Measurements from ENCODE around the gene RNU5D-1.
A peak's percentile ranks its signal among the peaks of the same experiment; 100 is the strongest.
"Not testable (repeated sequence)": the region's sequence is repeated elsewhere in the genome, so short reads cannot be mapped to it uniquely, and the experiment has no call there.

Gene RNU5D-1

DNA sequence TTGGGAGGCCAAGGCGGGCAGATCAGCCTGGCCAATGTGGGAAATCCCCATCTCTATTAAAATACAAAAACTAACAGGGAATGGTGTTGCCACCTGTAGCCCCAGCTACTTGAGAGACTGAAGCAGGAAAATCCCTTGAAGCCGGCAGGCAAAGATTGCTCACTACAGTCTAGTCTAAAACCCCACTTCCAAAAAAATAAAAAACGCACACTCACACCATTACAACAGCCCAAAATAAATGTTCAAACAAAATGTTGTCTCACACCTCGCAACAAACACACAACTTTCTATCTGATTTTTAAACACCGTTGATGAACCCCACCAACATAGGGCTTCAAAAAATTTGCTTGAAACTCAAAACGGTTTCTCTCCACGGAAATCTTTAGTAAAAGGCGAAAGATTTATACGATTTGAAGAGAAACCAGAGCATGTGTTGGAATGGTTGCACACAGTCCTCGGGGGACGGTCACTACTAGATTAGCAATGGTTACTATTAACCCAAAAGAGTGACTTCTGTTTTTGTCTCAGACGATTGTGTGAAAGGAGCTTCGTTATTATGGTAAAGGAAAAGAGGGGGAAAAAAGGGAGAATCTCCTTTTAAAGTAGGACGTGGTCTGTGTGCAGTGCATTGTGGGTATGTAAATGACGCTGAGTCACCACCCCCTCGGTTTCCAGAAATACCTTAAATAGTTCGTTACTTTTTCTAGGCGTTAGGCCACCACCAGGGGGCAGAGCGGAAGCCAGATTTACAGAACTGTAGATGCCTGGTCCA is at the start of gene RNU5D-1:
RNU5D-1 (minus strand) TSS at position 430 of the 772 bp plus-strand sequence.
- peak; percentile 94 for DNase-seq

DNA sequence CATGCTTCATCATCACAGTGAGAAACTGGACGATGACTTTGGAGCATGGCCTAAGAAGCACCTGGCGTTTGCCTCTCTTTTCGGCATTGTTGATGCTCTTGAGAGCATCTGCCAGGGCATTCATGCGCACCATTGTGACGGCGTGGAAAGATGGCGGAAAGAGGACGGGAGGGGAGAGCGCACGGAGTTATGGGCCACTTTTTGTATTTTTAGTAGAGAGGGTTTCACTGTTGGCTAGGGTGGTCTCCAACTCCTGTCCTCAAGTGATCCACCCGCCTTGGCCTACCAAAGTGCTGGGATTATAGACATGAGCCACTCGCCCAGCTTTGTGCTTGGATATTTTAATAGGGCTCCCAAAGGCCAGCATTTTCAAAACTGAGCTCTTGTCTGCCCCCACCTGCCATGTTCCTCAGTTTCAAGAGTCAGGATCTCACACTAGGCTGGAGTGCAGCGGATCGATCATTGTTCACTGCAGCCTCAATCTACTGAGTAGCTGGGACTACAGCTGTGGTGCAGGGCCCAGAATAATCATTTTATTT is 49.7 kb upstream of the RNU5D-1 start:
- DNase-seq: no peak

DNA sequence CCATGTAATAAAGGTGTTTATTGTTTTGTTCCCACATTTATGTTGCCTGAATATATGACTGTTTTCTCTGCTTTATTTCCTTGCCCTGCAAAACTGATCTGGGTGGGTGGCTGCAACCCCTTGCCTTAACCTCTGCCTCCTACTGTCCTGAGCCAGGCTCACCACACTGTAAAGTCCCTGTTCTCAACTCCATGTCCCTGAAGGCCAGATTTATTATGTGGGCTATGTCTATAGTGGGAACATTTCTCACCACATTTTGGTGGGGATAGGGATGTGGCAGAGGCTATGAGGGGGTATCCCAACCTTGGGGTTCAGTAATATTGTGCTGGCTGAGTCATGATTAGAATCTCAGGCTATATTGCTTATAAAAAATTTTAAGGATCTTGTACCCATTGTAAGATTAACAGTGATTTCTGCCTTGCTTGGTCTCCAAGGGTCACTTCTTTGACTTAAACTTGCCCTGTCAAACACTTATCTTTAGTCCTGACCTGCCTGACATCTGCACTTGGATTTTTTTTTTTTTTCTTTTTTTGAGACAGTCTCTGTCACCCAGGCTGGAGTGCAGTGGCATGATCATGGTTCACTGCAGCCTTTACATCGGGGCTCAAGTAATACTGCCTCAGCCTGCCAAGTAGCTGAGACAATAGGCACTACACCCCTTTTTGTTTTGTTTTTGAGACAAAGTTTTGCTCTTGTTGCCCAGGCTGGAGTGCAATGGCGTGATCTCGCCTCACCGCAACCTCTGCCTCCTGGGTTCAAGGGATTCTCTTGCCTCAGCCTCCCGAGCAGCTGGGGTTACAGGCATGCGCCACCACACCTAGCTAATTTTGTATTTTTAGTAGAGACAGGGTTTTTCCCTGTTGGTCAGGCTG is 48.0 kb upstream of the RNU5D-1 start:
- DNase-seq: no peak

DNA sequence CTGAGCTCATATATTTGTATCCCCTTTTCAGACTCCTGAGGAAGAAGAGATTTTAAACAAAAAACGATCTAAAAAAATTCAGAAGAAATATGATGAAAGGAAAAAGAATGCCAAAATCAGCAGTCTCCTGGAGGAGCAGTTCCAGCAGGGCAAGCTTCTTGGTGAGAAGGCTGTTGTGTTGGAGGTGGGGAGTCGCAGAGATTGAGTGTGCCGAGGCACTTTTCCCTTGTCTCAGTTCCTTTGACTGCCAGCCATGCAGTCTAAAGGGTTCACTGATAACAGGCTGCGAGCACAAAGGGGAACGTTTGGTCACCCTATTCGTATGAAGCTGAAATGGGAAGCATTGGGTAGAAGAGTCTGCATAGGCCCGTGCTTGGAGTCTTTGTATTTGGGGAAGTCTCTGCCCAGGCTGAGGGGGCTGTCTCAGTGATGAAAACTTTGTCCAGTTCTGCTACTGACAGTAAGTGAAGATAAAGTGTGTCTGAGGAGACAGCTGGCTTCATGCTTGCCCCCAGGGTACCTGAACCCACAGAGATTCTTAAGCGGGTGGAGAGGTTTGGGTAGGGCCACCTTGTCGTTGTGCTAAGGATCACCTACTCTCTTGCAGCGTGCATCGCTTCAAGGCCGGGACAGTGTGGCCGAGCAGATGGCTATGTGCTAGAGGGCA is 47.1 kb upstream of the RNU5D-1 start:
- DNase-seq: no peak

DNA sequence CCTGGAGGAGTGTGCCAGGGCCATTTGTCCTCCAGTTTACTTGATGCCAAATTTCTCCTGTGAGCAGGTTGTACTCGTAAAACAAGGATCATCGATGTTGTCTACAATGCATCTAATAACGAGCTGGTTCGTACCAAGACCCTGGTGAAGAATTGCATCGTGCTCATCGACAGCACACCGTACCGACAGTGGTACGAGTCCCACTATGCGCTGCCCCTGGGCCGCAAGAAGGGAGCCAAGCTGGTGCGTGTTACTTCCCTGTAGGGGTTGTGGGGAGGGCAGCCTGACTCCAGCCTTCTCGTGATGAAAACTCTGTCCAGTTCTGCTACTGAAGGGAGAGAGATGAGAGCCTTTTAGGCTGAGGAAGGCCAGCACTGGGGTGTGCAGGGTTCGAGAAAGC is 46.6 kb upstream of the RNU5D-1 start:
- DNase-seq: no peak

DNA sequence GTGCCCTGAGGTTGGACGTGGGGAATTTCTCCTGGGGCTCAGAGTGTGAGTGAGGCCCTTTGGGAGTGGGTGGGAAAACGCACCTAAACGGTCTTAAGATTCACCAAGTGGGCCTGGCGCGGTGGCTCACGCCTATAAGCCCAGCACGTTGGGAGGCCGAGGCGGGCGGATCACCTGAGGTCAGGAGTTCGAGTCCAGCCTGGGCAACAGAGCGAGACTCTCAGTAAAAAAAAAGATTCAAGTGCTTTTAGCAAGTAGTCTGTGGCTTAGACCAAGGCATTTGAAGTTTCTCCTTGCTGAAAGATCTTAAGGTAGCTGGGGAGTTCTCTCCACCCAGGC is 45.7 kb upstream of the RNU5D-1 start:
- no peak for DNase-seq

DNA sequence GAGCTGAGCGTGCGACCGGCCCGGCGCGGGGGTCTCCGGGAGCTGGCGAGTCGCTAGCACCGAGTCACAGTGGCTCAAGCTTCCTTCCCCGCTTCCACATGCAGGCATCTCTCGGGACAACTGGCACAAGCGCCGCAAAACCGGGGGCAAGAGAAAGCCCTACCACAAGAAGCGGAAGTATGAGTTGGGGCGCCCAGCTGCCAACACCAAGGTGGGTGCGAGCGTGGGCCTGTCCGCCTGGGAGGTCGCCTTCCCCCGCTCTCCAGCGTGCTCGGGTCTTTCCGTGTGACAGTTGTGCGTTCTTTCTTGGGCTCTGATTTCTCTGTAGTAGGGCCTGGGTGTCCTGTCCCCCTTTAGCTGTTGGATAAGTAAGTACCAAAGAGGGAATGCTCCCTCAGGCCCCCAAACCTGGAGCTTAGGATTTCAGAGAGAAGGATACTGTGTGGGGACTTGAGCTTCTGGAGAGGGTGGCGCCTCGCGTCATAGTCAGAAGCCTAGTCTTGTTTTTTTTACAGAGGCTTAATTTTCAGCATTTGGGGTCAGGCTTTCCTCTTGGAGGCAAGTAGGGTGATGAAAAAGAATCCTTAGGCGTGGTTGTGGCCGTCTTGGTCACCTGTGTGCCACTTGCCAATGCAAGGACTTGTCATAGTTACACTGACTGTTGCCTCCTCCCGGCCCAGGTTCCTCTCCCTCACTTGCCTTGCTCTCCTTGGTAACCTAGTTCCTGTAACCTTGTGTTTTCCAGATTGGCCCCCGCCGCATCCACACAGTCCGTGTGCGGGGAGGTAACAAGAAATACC is 45.2 kb upstream of the RNU5D-1 start:
- no peak for DNase-seq

DNA sequence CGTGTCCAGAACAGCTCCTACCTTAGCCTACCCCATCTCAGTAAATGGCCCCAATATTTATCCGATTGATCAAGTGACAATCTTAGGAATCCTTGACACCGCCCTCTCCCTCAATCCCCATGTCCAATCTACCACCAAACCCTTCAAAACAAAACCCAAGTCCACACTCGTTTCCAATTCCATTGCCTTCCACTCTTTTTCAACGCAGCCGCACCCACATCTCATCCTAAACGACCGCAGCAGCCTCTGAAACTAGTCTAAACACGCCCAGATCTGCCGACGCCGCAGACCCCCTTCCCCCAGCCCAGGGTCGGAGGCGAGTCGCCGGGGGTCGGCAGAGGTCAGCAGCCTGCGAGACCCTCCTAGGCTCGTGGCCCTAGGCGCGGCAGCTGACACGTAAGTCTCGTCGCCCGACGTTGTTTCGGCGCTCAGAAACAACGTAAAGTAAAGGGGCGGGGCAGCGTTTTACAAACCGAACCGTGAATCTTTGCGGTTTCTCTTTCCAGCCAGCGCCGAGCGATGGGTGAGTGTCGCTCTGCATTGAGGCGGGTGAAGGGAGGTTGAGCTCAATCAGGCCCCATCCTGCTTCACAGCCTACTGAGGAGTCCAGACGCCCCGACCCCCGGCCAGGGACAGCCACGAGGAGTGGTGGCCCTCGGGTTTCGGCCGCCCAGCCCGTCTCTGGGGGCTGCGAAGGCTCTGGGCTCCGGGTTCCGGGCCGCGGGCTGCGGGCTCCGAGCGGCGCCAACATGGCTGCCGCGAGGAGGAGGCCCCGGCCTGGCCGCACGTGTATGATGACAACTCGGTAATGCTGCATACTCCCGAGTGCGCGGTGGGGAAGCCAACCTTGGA is 44.3 kb upstream of the RNU5D-1 start, which contains the start of gene RPS8:
RPS8 (plus strand) TSS at position 463 of the 852 bp plus-strand sequence; CDS start at position 520, 57 bp downstream.
- peak; percentile 96 for DNase-seq

DNA sequence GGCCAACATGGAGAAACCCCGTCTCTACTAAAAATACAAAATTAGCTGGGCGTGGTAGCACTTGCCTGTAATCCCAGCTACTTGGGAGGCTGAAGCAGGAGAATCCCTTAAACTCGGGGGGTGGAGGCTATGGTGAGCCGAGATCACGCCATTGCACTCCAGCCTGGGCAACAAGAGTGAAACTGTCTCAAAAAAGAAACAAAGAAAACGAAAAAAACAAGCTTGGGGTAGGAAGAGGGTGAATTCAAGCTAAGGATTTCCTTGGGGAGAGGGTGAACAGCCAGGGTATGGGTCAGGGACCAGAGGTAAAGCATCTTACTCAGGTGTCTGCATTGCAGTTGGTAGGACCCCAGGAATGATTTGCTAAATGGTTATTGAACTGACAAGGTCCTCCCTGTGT is 35.5 kb upstream of the RNU5D-1 start:
- not testable (repeated sequence) for DNase-seq

DNA sequence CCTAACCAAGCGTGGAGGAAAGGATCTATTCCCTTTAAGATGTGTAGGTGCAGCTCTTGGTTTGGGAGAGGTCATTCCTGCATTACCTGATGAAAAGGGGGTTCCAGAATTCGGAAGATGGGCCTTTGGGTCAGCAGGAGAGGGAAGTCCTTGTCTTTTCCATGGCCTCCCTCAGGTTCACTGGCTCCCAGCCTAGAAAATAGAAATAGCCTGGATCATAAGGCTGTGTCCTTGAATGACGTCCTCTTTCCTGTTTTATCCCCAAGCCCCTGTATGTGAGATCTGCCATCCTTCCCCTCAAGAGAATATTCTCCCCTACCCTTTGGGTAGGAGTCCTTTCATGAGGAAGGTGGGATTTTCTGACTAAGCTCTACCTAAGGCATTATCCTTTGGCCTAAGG is 29.9 kb upstream of the RNU5D-1 start:
- no peak for DNase-seq

DNA sequence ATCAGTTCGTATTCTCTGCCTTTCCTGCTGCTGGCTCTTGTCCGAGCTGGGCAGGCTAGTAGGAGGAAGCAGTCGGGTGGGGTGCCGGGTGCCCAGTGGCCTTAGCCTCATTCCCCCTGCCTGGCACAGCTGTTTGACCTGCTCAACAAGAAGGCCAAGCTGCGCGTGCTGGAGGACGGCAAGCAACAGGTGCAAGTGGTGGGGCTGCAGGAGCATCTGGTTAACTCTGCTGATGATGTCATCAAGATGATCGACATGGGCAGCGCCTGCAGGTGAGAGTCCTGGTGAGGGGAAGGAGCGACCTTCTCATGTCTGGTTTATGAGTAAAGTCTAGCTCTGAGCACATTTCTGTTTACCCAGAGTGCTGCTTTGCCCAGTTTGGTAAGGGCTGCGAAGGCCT is 28.1 kb upstream of the RNU5D-1 start:
- no peak for DNase-seq

DNA sequence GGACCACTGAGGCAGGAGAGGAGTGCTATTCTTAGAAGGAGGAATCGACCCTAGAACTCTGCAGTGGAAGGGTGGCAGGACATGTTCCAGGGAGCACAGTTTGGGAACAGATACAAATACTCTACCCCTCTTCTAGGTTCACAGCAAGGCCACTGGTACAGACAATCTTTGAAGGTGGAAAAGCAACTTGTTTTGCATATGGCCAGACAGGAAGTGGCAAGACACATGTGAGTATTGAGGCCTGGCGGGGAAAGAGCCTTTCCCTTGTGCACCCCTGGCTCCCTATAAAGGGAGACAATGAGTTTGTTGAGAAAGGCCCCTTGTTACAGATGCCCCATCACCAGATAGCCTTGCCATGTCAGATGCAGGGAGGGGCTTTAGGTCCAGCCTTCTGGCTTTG is 26.4 kb upstream of the RNU5D-1 start:
- no peak for DNase-seq

DNA sequence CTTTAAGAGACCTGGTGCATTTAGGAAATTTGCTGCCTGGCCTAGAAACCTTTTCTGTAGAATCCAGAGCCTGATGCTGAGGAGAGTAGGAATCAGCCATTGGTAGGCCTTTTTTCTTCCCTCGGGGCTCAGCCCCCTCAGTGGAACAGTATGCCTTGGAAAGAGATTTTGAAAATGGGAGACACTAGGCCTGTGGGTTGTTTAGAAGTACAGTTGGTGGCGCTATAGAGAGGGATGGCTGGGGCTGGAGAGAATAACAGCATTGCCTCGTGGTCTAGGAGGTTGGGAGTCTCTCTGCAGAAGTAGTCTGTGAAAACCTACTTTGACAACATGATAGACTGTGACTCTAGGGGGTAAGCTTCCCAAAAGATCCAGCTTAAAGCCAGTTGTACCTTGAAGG is 16.9 kb upstream of the RNU5D-1 start:
- DNase-seq: no peak

DNA sequence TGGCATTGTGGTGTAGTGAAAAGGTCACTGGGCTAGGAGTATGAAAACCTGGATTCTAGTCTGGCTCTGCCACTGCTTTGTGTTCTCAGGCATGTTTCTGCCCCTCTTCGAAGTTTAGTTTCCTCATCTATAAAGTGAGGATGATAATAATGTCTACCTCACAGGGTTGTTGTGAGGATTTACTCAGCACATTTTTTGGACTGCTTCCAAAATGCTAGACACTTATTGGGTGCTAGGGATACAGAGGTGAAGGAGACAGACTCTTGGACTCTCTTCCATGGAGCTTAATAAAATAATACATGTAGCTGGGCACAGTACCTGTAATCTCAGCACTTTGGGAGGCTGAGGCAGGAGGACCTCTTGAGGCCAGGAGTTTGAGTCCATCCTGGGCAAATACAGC is 12.2 kb upstream of the RNU5D-1 start:
- DNase-seq: no peak

DNA sequence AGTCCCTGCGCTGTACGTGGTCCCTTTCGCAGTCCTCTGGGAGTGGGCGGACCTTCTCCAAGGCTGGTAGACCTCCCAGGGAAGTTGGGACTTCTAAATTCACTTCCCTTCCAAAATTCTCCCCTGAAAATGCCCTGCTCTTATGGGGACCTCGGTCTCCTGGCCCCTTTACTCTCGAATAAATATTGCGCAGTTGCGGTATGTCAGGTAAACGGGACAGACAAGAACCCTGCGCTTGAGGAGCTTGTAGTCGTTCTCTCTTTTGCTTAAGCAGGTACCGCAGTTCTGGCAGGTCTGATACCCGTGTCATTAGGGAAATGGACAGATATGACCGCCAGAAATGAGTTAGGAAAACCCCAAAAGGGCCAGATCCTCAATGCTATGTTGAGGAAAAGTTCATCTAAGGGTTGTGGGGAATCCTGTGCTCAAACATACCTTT is 9.2 kb upstream of the RNU5D-1 start:
- DNase-seq: no peak

DNA sequence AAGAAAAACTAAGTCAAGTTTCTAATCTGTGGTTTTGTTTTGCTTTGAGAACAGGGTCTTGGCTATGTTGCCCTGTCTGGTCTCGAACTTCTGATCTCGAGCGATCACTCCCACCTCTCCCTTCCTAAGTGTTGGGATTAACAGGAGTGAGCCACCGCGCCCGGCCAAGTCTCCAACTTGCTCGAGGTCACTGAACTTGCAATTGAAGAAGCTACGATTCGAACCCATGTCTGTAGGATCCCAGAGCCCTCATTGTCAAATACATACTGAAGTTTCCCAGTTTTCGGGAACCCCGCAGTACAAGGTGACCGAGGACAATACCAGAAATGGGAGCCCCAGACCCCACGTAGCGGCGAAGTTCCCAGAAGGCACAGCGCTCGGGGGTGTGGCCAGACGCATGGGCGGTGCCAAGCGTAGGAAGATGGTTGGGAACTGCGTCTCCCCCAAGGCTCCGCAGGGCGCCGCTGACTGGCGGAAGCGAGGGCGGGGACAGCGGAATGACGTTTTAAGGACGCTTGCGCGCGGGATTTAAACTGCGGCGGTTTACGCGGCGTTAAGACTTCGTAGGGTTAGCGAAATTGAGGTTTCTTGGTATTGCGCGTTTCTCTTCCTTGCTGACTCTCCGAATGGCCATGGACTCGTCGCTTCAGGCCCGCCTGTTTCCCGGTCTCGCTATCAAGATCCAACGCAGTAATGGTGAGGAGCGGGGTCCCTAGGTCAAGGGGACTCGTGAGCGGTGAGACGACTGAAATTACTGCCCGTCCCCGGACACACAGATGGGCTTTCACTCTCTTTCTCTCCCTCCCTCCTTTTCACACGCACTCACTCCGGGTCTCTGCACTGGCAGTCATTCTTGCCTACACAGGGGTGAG is 8.6 kb upstream of the RNU5D-1 start, which contains the start of gene KIF2C:
KIF2C (plus strand) TSS at position 531 of the 872 bp plus-strand sequence; CDS start at position 627, 96 bp downstream.
- peak; percentile 96 for DNase-seq

DNA sequence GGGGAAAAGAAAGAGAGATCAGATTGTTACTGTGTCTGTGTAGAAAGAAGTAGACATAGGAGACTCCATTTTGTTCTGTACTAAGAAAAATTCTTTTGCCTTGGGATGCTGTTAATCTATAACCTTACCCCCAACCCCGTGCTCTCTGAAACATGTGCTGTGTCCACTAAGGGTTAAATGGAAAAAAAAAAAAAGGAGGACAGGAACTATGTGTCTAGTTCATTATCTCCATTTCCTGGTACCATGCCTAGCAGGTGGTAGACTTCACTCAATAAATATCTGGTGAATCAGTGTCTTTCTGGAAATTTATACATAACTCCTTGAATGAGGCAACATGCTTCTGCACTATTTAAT is 8.0 kb upstream of the RNU5D-1 start:
- not testable (repeated sequence) for DNase-seq

DNA sequence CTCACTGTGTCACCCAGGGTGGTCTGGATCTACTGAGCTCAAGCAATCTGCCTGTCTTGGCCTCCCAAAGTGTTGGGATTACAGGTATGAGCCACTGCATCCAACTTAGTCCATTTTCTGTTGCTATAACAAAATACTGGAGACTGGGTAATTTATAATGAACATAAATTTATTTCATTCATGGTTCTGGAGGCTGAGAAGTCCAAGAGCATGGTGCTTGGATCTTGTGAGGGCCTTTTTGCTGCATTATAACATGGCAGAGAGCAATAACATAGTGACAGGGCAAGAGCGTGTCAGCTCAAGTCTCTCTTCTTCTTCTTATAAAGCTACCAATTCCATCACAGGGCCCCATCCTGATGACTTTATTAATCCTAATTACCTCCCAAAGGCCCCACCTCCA is 5.0 kb upstream of the RNU5D-1 start:
- DNase-seq: no peak

DNA sequence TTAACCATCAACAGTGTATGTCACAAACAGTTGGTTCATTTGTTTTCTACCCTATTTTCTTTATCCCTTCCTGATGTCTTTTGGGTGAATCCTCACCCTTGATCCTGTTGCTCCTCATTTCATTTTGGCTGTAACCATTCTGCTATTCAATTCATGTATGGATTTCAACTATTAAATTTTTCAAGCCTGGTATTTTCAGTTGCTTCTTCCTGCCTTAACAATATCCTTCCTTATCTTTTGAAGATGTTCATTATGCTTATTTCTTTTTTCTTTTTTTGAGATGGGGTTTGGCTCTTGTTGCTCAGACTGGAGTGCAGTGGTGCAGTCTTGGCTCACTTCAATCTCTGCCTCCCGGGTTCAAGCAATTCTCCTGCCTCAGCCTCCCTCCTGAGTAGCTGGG is 2.8 kb upstream of the RNU5D-1 start:
- no peak for DNase-seq

DNA sequence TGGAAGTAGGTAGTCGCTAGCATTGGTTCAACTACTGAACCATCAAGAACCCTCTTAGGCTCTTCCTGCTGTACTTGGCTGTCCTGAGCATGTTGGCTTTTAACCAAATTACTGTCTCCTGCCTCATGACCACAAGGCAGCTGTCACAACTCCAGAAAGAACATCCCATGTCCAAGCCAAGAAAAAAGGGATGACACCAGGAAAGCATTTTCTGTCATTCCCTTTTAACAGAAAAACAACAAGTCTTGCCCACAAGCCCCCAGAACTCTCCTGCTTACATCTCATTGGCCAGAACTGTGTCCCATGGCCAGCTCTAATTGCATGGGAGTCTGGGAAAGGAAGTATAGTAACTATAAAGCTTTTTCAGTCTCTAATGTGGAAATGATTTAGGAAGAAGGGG is 2.4 kb upstream of the RNU5D-1 start:
- no peak for DNase-seq

Data from islet precursor cell (in vitro differentiated cells).